IMR-90 (cell line): Measurements from ENCODE around the gene RAPGEF5. TPM values are rescaled to one million over a fixed set of nuclear protein-coding genes. Genes with fewer than 3 reads are reported as not detected.

Experiments used
- ATAC-seq: fragments of 200-7000 bp; cut with Tn5 transposase; 2 replicates; pipeline ENCODE4 v1.9.1; 2020; ENCODE audit warnings: low read depth, mild to moderate bottlenecking, moderate library complexity
- BruUV-seq: library from RNA; stranded (reverse); fragments of 400-500 nt; replicated peaks from 2 replicates; lab custom pipeline; 2021; lab: Mats Ljungman, UMichigan
- CTCF ChIA-PET: fragments of 300-600 bp; formaldehyde crosslinking; extraction: SDS; loops from one replicate; lab custom pipeline; 2021; ENCODE audit warnings: antibody characterized with exemption; lab: Yijun Ruan, JAX
- POLR2A ChIA-PET: fragments of 300-600 bp; sonication (Branson Sonifier 250); formaldehyde crosslinking; loops from one replicate; lab custom pipeline; 2022; ENCODE audit warnings: antibody characterized with exemption; ENCODE audit not compliant: unreplicated experiment; lab: Charles Lee
- DNase-seq: peaks from one replicate; pipeline ENCODE4 v3.0.0; 2013
- H2AFZ ChIP-seq: replicated peaks from 2 replicates; pipeline ENCODE3; 2013; ENCODE audit warnings: low read length, mild to moderate bottlenecking; ENCODE audit not compliant: poor library complexity
- H2AK5ac ChIP-seq: 2 replicates; pipeline ENCODE4 v1.6.1; 2013; ENCODE audit warnings: low read depth, low read length, inconsistent platforms
- H2AK9ac ChIP-seq: replicated peaks from 2 replicates; pipeline ENCODE3; 2013; ENCODE audit warnings: mild to moderate bottlenecking, low read depth, low read length, moderate library complexity; ENCODE audit not compliant: poor library complexity
- H2BK120ac ChIP-seq: 2 replicates; pipeline ENCODE4 v1.6.1; 2013; ENCODE audit warnings: low read depth, low read length, inconsistent platforms
- H2BK15ac ChIP-seq: 3 replicates; pipeline ENCODE4 v1.6.1; 2013; ENCODE audit warnings: low read depth, low read length, inconsistent platforms
- H2BK20ac ChIP-seq: 2 replicates; pipeline ENCODE4 v1.6.1; 2013; ENCODE audit warnings: low read depth, mild to moderate bottlenecking, inconsistent platforms, low read length, moderate library complexity
- H2BK5ac ChIP-seq: 2 replicates; pipeline ENCODE4 v1.6.1; 2013; ENCODE audit warnings: mild to moderate bottlenecking, low read depth, low read length, inconsistent platforms; ENCODE audit not compliant: poor library complexity, severe bottlenecking
- H3K14ac ChIP-seq: replicated peaks from 2 replicates; pipeline ENCODE4 v1.6.1; 2013; ENCODE audit warnings: low read depth, low read length, inconsistent platforms
- H3K18ac ChIP-seq: 2 replicates; pipeline ENCODE4 v1.6.1; 2013; ENCODE audit warnings: low read depth, low read length, control low read depth
- H3K23ac ChIP-seq: 2 replicates; pipeline ENCODE4 v1.6.1; 2013; ENCODE audit warnings: low read depth, low read length, inconsistent platforms
- H3K27ac ChIP-seq: 2 replicates; pipeline ENCODE4 v1.5.1; 2013; ENCODE audit warnings: mild to moderate bottlenecking, control low read depth, low read length; ENCODE audit not compliant: insufficient read depth
- H3K27me3 ChIP-seq: 2 replicates; pipeline ENCODE4 v1.6.1; 2013; ENCODE audit warnings: low read length; ENCODE audit not compliant: control insufficient read depth, insufficient read depth
- H3K36me3 ChIP-seq: 2 replicates; pipeline ENCODE4 v1.6.1; 2013; ENCODE audit warnings: low read length, mixed read lengths; ENCODE audit not compliant: control insufficient read depth, insufficient read depth
- H3K4ac ChIP-seq: 2 replicates; pipeline ENCODE4 v1.6.1; 2013; ENCODE audit warnings: low read depth, low read length, inconsistent platforms
- H3K4me1 ChIP-seq: 2 replicates; pipeline ENCODE4 v1.6.1; 2013; ENCODE audit warnings: low read length, mixed read lengths; ENCODE audit not compliant: control insufficient read depth, insufficient read depth
- H3K4me2 ChIP-seq: 2 replicates; pipeline ENCODE4 v1.6.1; 2013; ENCODE audit warnings: low read depth, mild to moderate bottlenecking, control low read depth, low read length, moderate library complexity
- H3K4me3 ChIP-seq: 2 replicates; pipeline ENCODE4 v1.5.1; 2013; ENCODE audit warnings: low read depth, mild to moderate bottlenecking, control low read depth, low read length, moderate library complexity; ENCODE audit not compliant: insufficient read depth
- H3K56ac ChIP-seq: 2 replicates; pipeline ENCODE4 v1.6.1; 2013; ENCODE audit warnings: low read length, inconsistent platforms; ENCODE audit not compliant: insufficient read depth; ENCODE audit errors: extremely low read depth
- H3K79me1 ChIP-seq, 2 experiments: 2 replicates each; pipeline ENCODE4 v1.6.1; 2013; ENCODE audit warnings: low read length in 2 of 2, inconsistent platforms in 1 of 2, low read depth in 1 of 2
- H3K9ac ChIP-seq: 2 replicates; pipeline ENCODE4 v1.6.1; 2013; ENCODE audit warnings: low read depth, low read length, control low read depth
- H3K9me1 ChIP-seq: 2 replicates; pipeline ENCODE4 v1.6.1; 2013; ENCODE audit warnings: low read length, inconsistent platforms; ENCODE audit not compliant: insufficient read depth
- H3K9me3 ChIP-seq: 2 replicates; pipeline ENCODE4 v1.6.1; 2013; ENCODE audit warnings: low read length; ENCODE audit not compliant: control insufficient read depth, insufficient read depth
- H4K20me1 ChIP-seq: 2 replicates; pipeline ENCODE4 v1.6.1; 2013; ENCODE audit warnings: low read length, inconsistent platforms; ENCODE audit not compliant: insufficient read depth
- H4K5ac ChIP-seq: 2 replicates; pipeline ENCODE4 v1.6.1; 2013; ENCODE audit warnings: mild to moderate bottlenecking, low read depth, low read length, control low read depth
- H4K8ac ChIP-seq, 2 experiments: 2 replicates each; pipeline ENCODE4 v1.6.1; 2013; ENCODE audit warnings: low read depth in 2 of 2, low read length in 2 of 2, control low read depth in 1 of 2, inconsistent platforms in 1 of 2
- H4K91ac ChIP-seq: 2 replicates; pipeline ENCODE4 v1.6.1; 2013; ENCODE audit warnings: low read depth, low read length, inconsistent platforms; ENCODE audit not compliant: insufficient read depth
- CEBPB ChIP-seq: IDR thresholded peaks from 2 replicates; pipeline ENCODE4 v1.6.1; 2012; ENCODE audit warnings: low read depth, low read length, improper control_type of control experiment
- CHD1 ChIP-seq: IDR thresholded peaks from 2 replicates; pipeline ENCODE4 v1.6.1; 2012; ENCODE audit warnings: low read depth, low read length, improper control_type of control experiment
- MAFK ChIP-seq: IDR thresholded peaks from 2 replicates; pipeline ENCODE4 v1.6.1; 2012; ENCODE audit warnings: low read depth, low read length, improper control_type of control experiment
- MAZ ChIP-seq: IDR thresholded peaks from 2 replicates; pipeline ENCODE4 v1.6.1; 2012; ENCODE audit warnings: low read depth, mild to moderate bottlenecking, low read length, improper control_type of control experiment, moderate library complexity, borderline replicate concordance
- MXI1 ChIP-seq: IDR thresholded peaks from 2 replicates; pipeline ENCODE4 v1.6.1; 2012; ENCODE audit warnings: low read depth, mild to moderate bottlenecking, low read length, moderate library complexity, borderline replicate concordance
- NFE2L2 ChIP-seq: fragments of 150-350 bp; IDR thresholded peaks from 2 replicates; pipeline ENCODE4 v1.6.1; 2016; ENCODE audit warnings: low read depth, mild to moderate bottlenecking, low read length
- POLR2A ChIP-seq: IDR thresholded peaks from 2 replicates; pipeline ENCODE4 v1.6.1; 2012; ENCODE audit warnings: mild to moderate bottlenecking, low read depth, low read length
- RFX5 ChIP-seq: IDR thresholded peaks from 2 replicates; pipeline ENCODE4 v1.8.0; 2012; ENCODE audit warnings: low read depth, mild to moderate bottlenecking, low read length, moderate library complexity
- SMC3 ChIP-seq: fragments of 150-350 bp; IDR thresholded peaks from 2 replicates; pipeline ENCODE4 v1.6.1; 2016; ENCODE audit warnings: low read depth, mild to moderate bottlenecking, antibody characterized with exemption, low read length, moderate library complexity
- WGBS, 2 experiments: methylation state at CpG; one replicate each; pipeline versions ENCODE4 v1.1.5 to v1.1.7; 2013; ENCODE audit warnings: missing lambda C conversion rate in 2 of 2; ENCODE audit not compliant: insufficient read length in 1 of 2; ENCODE audit errors: extremely low coverage in 2 of 2; 5-methylcytosine and 5-hydroxymethylcytosine counted together
- dilution Hi-C: fragments of 300-500 bp; cut with HindIII; formaldehyde crosslinking; loops from one replicate; pipeline ENCODE4 v1.14.3; 2018; ENCODE audit warnings: low sequenced_read_pairs; ENCODE audit not compliant: unreplicated experiment
- in situ Hi-C: fragments of 300-500 bp; cut with MboI; formaldehyde crosslinking; loops from 3 replicates; pipeline ENCODE4 v1.14.3; 2019; ENCODE audit warnings: low sequenced_read_pairs, inconsistent platforms, mixed read lengths
- intact Hi-C: fragments of 100-400 bp; cut with micrococcal nuclease; formaldehyde crosslinking; loops from 2 replicates; pipeline ENCODE4 v1.10.0; 2022
- polyA plus RNA-seq, 3 experiments: library from polyadenylated mRNA; depleted of rRNA; stranded (reverse); fragments of >200 nt; gene quantifications; 2 replicates each; pipeline ENCODE4 v1.2.3, GENCODE V29; 2012; ENCODE audit warnings: low replicate concordance in 1 of 3
- total RNA-seq: library from RNA; depleted of rRNA; stranded (reverse); fragments of >200 nt; gene quantifications from 2 replicates; pipeline ENCODE4 v1.2.3, GENCODE V29; 2012
- TF ChIP-seq, protein P1 (sequence below): fragments of 150-350 bp; IDR thresholded peaks from 2 replicates; pipeline ENCODE4 v1.6.1; 2017; ENCODE audit warnings: mild to moderate bottlenecking, antibody characterized with exemption, low read length, low read depth
- TF ChIP-seq, protein P2 (sequence below): conservative IDR thresholded peaks from 2 replicates; pipeline ENCODE4 v1.5.1; 2012; ENCODE audit warnings: mild to moderate bottlenecking, low read depth, low read length, improper control_type of control experiment

RAPGEF5 gene
- total and polyA plus RNA-seq, 2 of the 4 experiments (the other 2 are of a cell fraction) = 0.05 to 0.18 TPM

DNA sequence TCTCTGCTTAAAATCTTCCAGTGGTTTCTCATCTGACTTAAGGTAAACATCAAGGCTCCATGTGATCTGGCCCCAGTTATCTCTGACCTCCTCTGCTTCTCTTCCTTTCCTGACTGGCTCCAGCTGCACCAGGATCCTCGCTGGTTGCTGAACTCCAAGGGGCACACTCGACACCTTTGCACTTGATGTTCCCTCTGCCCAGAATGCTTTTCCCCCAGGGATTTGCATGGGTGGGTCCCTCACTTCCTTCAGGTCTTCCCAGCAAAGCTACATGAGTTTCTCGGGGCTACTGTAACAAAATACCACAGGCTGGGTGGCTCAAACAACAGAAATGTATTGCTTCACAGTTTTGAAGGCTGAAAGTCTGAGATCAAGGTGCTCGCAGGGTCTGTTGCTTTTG is 245.3 kb downstream of the RAPGEF5 start:
- peaks cover 4% of the 10 kb centered on the region for H3K27me3 ChIP-seq
- H4K91ac ChIP-seq = no peak overlapping the region
- BruUV-seq = no TSS peak
- H2BK5ac ChIP-seq = no peak overlapping the region
- H2BK15ac ChIP-seq = no peak overlapping the region
- in situ Hi-C loops (loop anchor here (25.0 kb wide), 1 partner anchor 951 kb away; no protein-coding TSS in a partner anchor), intact Hi-C loops (no loop called here), dilution Hi-C loops (loop anchor here (25.0 kb wide), 1 partner anchor 376 kb away; no protein-coding TSS in a partner anchor)
- no peaks in the 10 kb centered on the region for H3K79me1 ChIP-seq
- ChIA-PET POLR2A (no interaction called here), CTCF (interaction anchor here (1.0 to 2.2 kb wide), 4 partner anchors 22 to 388 kb away, joined by 3 to 15 read pairs (median 6); partner anchors contain the start of gene STEAP1B)
- H3K56ac ChIP-seq = no peak overlapping the region
- H3K36me3 ChIP-seq = no peaks in the 10 kb centered on the region
- H3K14ac ChIP-seq = no peak overlapping the region
- WGBS, 2 experiments = no CpG with 5 or more reads among the region's 4 CpGs
- H3K9me1 ChIP-seq = no peaks in the 10 kb centered on the region
- no peak overlapping the region for H3K4me2 ChIP-seq
- H3K23ac ChIP-seq = no peak overlapping the region
- H3K4ac ChIP-seq = no peak overlapping the region
- ATAC-seq (no peak), DNase-seq (no peak)
- no peak overlapping the region for H3K27ac ChIP-seq
- H3K18ac ChIP-seq = no peak overlapping the region
- H3K9me3 ChIP-seq = no peaks in the 10 kb centered on the region
- no peak overlapping the region for H4K8ac ChIP-seq
- peaks cover 2% of the 10 kb centered on the region; the same call in 1 of the 2 replicates for H3K4me1 ChIP-seq
- no peak overlapping the region for H2BK120ac ChIP-seq
- H3K9ac ChIP-seq = no peak overlapping the region
- no peaks in the 10 kb centered on the region for H4K20me1 ChIP-seq
- no peak overlapping the region for H4K5ac ChIP-seq
- no peak overlapping the region for H2AFZ ChIP-seq
- H2BK20ac ChIP-seq = no peak overlapping the region
- no peak overlapping the region for H2AK9ac ChIP-seq
- no peak overlapping the region for H3K4me3 ChIP-seq
- H2AK5ac ChIP-seq = no peak overlapping the region
- TF ChIP-seq MXI1 (no peak), NFE2L2 (no peak), SMC3 (no peak), MAZ (no peak), POLR2A (no peak), RFX5 (no peak), CHD1 (no peak), MAFK (no peak), CEBPB (no peak)
- TF ChIP-seq, protein P1, sequence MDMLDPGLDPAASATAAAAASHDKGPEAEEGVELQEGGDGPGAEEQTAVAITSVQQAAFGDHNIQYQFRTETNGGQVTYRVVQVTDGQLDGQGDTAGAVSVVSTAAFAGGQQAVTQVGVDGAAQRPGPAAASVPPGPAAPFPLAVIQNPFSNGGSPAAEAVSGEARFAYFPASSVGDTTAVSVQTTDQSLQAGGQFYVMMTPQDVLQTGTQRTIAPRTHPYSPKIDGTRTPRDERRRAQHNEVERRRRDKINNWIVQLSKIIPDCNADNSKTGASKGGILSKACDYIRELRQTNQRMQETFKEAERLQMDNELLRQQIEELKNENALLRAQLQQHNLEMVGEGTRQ = no peak
- TF ChIP-seq, protein P2, sequence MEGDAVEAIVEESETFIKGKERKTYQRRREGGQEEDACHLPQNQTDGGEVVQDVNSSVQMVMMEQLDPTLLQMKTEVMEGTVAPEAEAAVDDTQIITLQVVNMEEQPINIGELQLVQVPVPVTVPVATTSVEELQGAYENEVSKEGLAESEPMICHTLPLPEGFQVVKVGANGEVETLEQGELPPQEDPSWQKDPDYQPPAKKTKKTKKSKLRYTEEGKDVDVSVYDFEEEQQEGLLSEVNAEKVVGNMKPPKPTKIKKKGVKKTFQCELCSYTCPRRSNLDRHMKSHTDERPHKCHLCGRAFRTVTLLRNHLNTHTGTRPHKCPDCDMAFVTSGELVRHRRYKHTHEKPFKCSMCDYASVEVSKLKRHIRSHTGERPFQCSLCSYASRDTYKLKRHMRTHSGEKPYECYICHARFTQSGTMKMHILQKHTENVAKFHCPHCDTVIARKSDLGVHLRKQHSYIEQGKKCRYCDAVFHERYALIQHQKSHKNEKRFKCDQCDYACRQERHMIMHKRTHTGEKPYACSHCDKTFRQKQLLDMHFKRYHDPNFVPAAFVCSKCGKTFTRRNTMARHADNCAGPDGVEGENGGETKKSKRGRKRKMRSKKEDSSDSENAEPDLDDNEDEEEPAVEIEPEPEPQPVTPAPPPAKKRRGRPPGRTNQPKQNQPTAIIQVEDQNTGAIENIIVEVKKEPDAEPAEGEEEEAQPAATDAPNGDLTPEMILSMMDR = no peak
